K562 (cell line): Measurements from ENCODE around the gene ZBTB38. TPM values are rescaled to one million over a fixed set of nuclear protein-coding genes. Genes with fewer than 3 reads are reported as not detected.

Experiments
- ARID3A ChIP-seq: IDR thresholded peaks from 2 replicates; pipeline ENCODE4 v1.6.1; 2012; ENCODE audit warnings: low read depth, low read length, improper control_type of control experiment, borderline replicate concordance
- ARID4B ChIP-seq: sonication (generic); formaldehyde crosslinking; IDR thresholded peaks from 2 replicates; pipeline ENCODE4 v1.8.0; 2022; ENCODE audit warnings: mild to moderate bottlenecking, missing genetic modification reagents
- CCNT2 ChIP-seq: IDR thresholded peaks from 2 replicates; pipeline ENCODE4 v1.6.1; 2011; ENCODE audit warnings: borderline replicate concordance, low read depth, mild to moderate bottlenecking, moderate library complexity, mixed read lengths, low read length; ENCODE audit not compliant: insufficient read length; ENCODE audit errors: extremely low read depth
- CREB3L1 ChIP-seq: fragments of 450-650 bp; IDR thresholded peaks from 2 replicates; pipeline ENCODE4 v1.6.1; 2014; ENCODE audit warnings: low read depth, mild to moderate bottlenecking, moderate library complexity, borderline replicate concordance
- CTBP1 ChIP-seq: fragments of 450-650 bp; IDR thresholded peaks from 2 replicates; pipeline ENCODE4 v1.6.1; 2016; ENCODE audit warnings: borderline replicate concordance
- DEAF1 ChIP-seq: fragments of 450-650 bp; formaldehyde crosslinking; IDR thresholded peaks from 2 replicates; pipeline ENCODE4 v1.4.0; 2020; ENCODE audit warnings: mild to moderate bottlenecking, moderate library complexity
- DIDO1 ChIP-seq: fragments of 450-650 bp; IDR thresholded peaks from 2 replicates; pipeline ENCODE4 v1.6.1; 2016; ENCODE audit warnings: low read depth, missing biosample characterization, missing genetic modification characterization
- EP400 ChIP-seq: fragments of 450-650 bp; IDR thresholded peaks from 2 replicates; pipeline ENCODE4 v1.6.1; 2017; ENCODE audit warnings: antibody characterized with exemption, mild to moderate bottlenecking, moderate library complexity
- EWSR1 ChIP-seq: fragments of 450-650 bp; IDR thresholded peaks from 2 replicates; pipeline ENCODE4 v1.6.1; 2018; ENCODE audit warnings: borderline replicate concordance, mild to moderate bottlenecking, low read depth, moderate library complexity; ENCODE audit not compliant: partially characterized antibody
- MTA1 ChIP-seq: fragments of 450-650 bp; IDR thresholded peaks from 2 replicates; pipeline ENCODE4 v1.6.1; 2017; ENCODE audit warnings: borderline replicate concordance
- SAP30 ChIP-seq: fragments of 200-600 bp; sonication (generic); IDR thresholded peaks from 2 replicates; pipeline ENCODE4 v1.6.1; 2012; ENCODE audit warnings: borderline replicate concordance, low read depth, mild to moderate bottlenecking, moderate library complexity, low read length, control low read depth, inconsistent platforms; ENCODE audit not compliant: insufficient read depth, poor library complexity, severe bottlenecking
- SMARCC2 ChIP-seq: fragments of 450-650 bp; IDR thresholded peaks from 2 replicates; pipeline ENCODE4 v1.6.1; 2017; ENCODE audit warnings: antibody characterized with exemption, moderate library complexity, mild to moderate bottlenecking, low read depth
- TAF15 ChIP-seq: fragments of 200-400 bp; formaldehyde crosslinking; IDR thresholded peaks from 2 replicates; pipeline ENCODE4 v1.6.1; 2017; ENCODE audit warnings: mild to moderate bottlenecking, low read depth, low read length, moderate library complexity
- TEAD2 ChIP-seq: fragments of 450-650 bp; IDR thresholded peaks from 2 replicates; pipeline ENCODE4 v1.6.1; 2016; ENCODE audit warnings: missing genetic modification characterization, control low read depth, missing compliant biosample characterization
- XRCC3 ChIP-seq: fragments of 450-650 bp; IDR thresholded peaks from 2 replicates; pipeline ENCODE4 v1.6.1; 2017; ENCODE audit warnings: mild to moderate bottlenecking, moderate library complexity
- ZBED1 ChIP-seq: IDR thresholded peaks from 2 replicates; pipeline ENCODE4 v1.6.1; 2014
- ZNF24 ChIP-seq: fragments of 450-650 bp; IDR thresholded peaks from 2 replicates; pipeline ENCODE4 v1.6.1; 2016
- ZNF274 ChIP-seq: IDR thresholded peaks from 2 replicates; pipeline ENCODE4 v1.6.1; 2011; ENCODE audit warnings: low read depth, mild to moderate bottlenecking, low read length, moderate library complexity, borderline replicate concordance
- polyA plus RNA-seq, 8 experiments: library from polyadenylated mRNA; depleted of rRNA in 4 of 8; stranded (reverse) in 5 of 8; unstranded in 3 of 8; fragments of >200 nt; fragmentation: Nextera tagmentation in 2 of 8; fragmentation: Illumina TruSeq in 1 of 8; extraction: Ambion mirVana in 2 of 8; extraction: Trizol in 1 of 8; gene quantifications; 2 replicates each; pipeline versions ENCODE4 v1.2.1 to v1.2.3, GENCODE V29; 2011 to 2014; ENCODE audit warnings: inconsistent platforms in 1 of 8, missing spikeins in 1 of 8
- total RNA-seq, 7 experiments: library from RNA; depleted of rRNA in 6 of 7; stranded (reverse); fragments of >200 nt in 6 of 7; fragmentation: Illumina TruSeq in 2 of 7; extraction: Trizol in 2 of 7; gene quantifications; 2 replicates each; pipeline versions ENCODE4 v1.2.1 to v1.2.3, GENCODE V29; 2011 to 2021; ENCODE audit warnings: low replicate concordance in 1 of 7

The ZBTB38 gene
- total and polyA plus RNA-seq, 9 of the 15 experiments (the other 6 are each of a cell fraction or from before 2014, with no cell fraction given): 12.1 to 39.4 (median 22.9) TPM

GRCh38 chr3:141353652-141354495, 14.4 kb upstream of the ZBTB38 start (continued):
- TF ChIP-seq CTBP1 (peak; percentile 65; the same call in 1 of the 2 replicates), SMARCC2 (no peak), SAP30 (no peak), CREB3L1 (no peak), TEAD2 (tag) (peak; percentile 13; the same call in 1 of the 2 replicates), TAF15 (no peak), DIDO1 (no peak), XRCC3 (no peak), ZNF24 (peak; percentile 95), ZNF274 (no peak), ARID3A (no peak), EP400 (no peak), EWSR1 (no peak), ZBED1 (no peak), MTA1 (no peak), DEAF1 (CRISPR knock-in tag) (no peak), CCNT2 (no peak), ARID4B (CRISPR knock-in tag) (no peak)
